H9 (cell line): Measurements from ENCODE around the gene PROP1. TPM values are rescaled to one million over a fixed set of nuclear protein-coding genes. Genes with fewer than 3 reads are reported as not detected.

Experiments used
- DNase-seq: peaks from one replicate; pipeline ENCODE4 v3.0.0-alpha.2; 2017
- H2AFZ ChIP-seq: one replicate; pipeline ENCODE4 v1.6.1; 2013; ENCODE audit warnings: mild to moderate bottlenecking, low read length, control low read depth, moderate library complexity
- H2AK5ac ChIP-seq: 2 replicates; pipeline ENCODE4 v1.6.1; 2013; ENCODE audit warnings: low read length, control low read depth, mixed read lengths; ENCODE audit not compliant: insufficient read length
- H2BK120ac ChIP-seq: one replicate; pipeline ENCODE4 v1.6.1; 2013; ENCODE audit warnings: low read depth, mild to moderate bottlenecking, low read length, control low read depth, inconsistent platforms; ENCODE audit not compliant: poor library complexity, severe bottlenecking
- H2BK12ac ChIP-seq: 2 replicates; pipeline ENCODE4 v1.6.1; 2013; ENCODE audit warnings: low read length, control low read depth, mixed read lengths, low read depth; ENCODE audit not compliant: insufficient read length
- H2BK15ac ChIP-seq: 2 replicates; pipeline ENCODE4 v1.6.1; 2013; ENCODE audit warnings: low read depth, low read length, control low read depth
- H2BK20ac ChIP-seq: one replicate; pipeline ENCODE4 v1.6.1; 2013; ENCODE audit warnings: low read depth, mild to moderate bottlenecking, low read length, control low read depth, inconsistent platforms; ENCODE audit not compliant: poor library complexity, severe bottlenecking
- H2BK5ac ChIP-seq: 2 replicates; pipeline ENCODE4 v1.6.1; 2013; ENCODE audit warnings: low read length, control low read depth, mixed read lengths; ENCODE audit not compliant: insufficient read length
- H3K14ac ChIP-seq: 2 replicates; pipeline ENCODE4 v1.6.1; 2013; ENCODE audit warnings: low read length, control low read depth; ENCODE audit not compliant: insufficient read depth
- H3K18ac ChIP-seq: 2 replicates; pipeline ENCODE4 v1.6.1; 2013; ENCODE audit warnings: low read depth, mild to moderate bottlenecking, mixed read lengths, low read length, control low read depth; ENCODE audit not compliant: insufficient read length
- H3K23ac ChIP-seq: 2 replicates; pipeline ENCODE4 v1.6.1; 2013; ENCODE audit warnings: low read length, control low read depth, mixed read lengths, low read depth; ENCODE audit not compliant: insufficient read length
- H3K23me2 ChIP-seq: 2 replicates; pipeline ENCODE4 v1.6.1; 2013; ENCODE audit warnings: low read depth, mild to moderate bottlenecking, mixed read lengths, low read length, control low read depth; ENCODE audit not compliant: insufficient read length, poor library complexity, severe bottlenecking
- H3K27ac ChIP-seq: 2 replicates; pipeline ENCODE4 v1.5.1; 2013; ENCODE audit warnings: low read length, control low read depth, mixed read lengths, low read depth; ENCODE audit not compliant: insufficient read length
- H3K27me3 ChIP-seq: 2 replicates; pipeline ENCODE4 v1.6.1; 2013; ENCODE audit warnings: low read length, control low read depth, inconsistent platforms; ENCODE audit not compliant: insufficient read depth
- H3K4ac ChIP-seq: 2 replicates; pipeline ENCODE4 v1.6.1; 2013; ENCODE audit warnings: low read depth, mild to moderate bottlenecking, control low read depth, inconsistent platforms, low read length, moderate library complexity
- H3K4me1 ChIP-seq: 2 replicates; pipeline ENCODE4 v1.6.1; 2013; ENCODE audit warnings: low read length, control low read depth, inconsistent platforms; ENCODE audit not compliant: insufficient read depth
- H3K4me2 ChIP-seq: 2 replicates; pipeline ENCODE4 v1.6.1; 2013; ENCODE audit warnings: low read length, control low read depth, mixed read lengths; ENCODE audit not compliant: insufficient read length, insufficient read depth
- H3K56ac ChIP-seq: 2 replicates; pipeline ENCODE4 v1.6.1; 2013; ENCODE audit warnings: low read depth, mild to moderate bottlenecking, mixed read lengths, low read length, control low read depth; ENCODE audit not compliant: insufficient read length
- H3K79me1 ChIP-seq: 2 replicates; pipeline ENCODE4 v1.6.1; 2013; ENCODE audit warnings: low read depth, mild to moderate bottlenecking, moderate library complexity, low read length, control low read depth, inconsistent platforms; ENCODE audit not compliant: insufficient read depth, poor library complexity, severe bottlenecking
- H3K79me2 ChIP-seq: 2 replicates; pipeline ENCODE4 v1.6.1; 2013; ENCODE audit warnings: low read length, control low read depth, inconsistent platforms; ENCODE audit not compliant: insufficient read depth
- H3K9ac ChIP-seq: 2 replicates; pipeline ENCODE4 v1.6.1; 2013; ENCODE audit warnings: low read length, control low read depth, mixed read lengths; ENCODE audit not compliant: insufficient read length; ENCODE audit errors: extremely low read depth
- H3K9me3 ChIP-seq: one replicate; pipeline ENCODE4 v1.6.1; 2013; ENCODE audit warnings: low read depth, low read length, inconsistent platforms; ENCODE audit not compliant: control insufficient read depth
- H3T11ph ChIP-seq: one replicate; pipeline ENCODE4 v1.6.1; 2013; ENCODE audit warnings: mild to moderate bottlenecking, low read length, control low read depth, inconsistent platforms
- H4K20me1 ChIP-seq: one replicate; pipeline ENCODE4 v1.6.1; 2013; ENCODE audit not compliant: control insufficient read depth, insufficient read length, insufficient read depth
- H4K5ac ChIP-seq: 2 replicates; pipeline ENCODE4 v1.6.1; 2013; ENCODE audit warnings: low read depth, mild to moderate bottlenecking, mixed read lengths, low read length, control low read depth; ENCODE audit not compliant: insufficient read length
- H4K8ac ChIP-seq: replicated peaks from 2 replicates; pipeline ENCODE4 v1.6.1; 2013; ENCODE audit warnings: low read length, control low read depth, mixed read lengths, low read depth; ENCODE audit not compliant: insufficient read length
- H4K91ac ChIP-seq: 2 replicates; pipeline ENCODE4 v1.6.1; 2013; ENCODE audit warnings: low read depth, mild to moderate bottlenecking, moderate library complexity, mixed read lengths, low read length, control low read depth; ENCODE audit not compliant: insufficient read length
- H3K27ac Mint-ChIP-seq, 3 experiments: 2 replicates in 2 of 3; 3 replicates in 1 of 3; pipeline ENCODE4 v1.8.0; 2020 to 2021; ENCODE audit warnings: mixed read lengths in 3 of 3, mild to moderate bottlenecking in 1 of 3, moderate library complexity in 1 of 3
- H3K27me3 Mint-ChIP-seq: 2 replicates; pipeline ENCODE4 v1.8.0; 2021; ENCODE audit warnings: low read depth, mild to moderate bottlenecking, moderate library complexity, mixed read lengths
- H3K36me3 Mint-ChIP-seq, 3 experiments: 2 replicates in 2 of 3; 3 replicates in 1 of 3; pipeline ENCODE4 v1.8.0; 2020 to 2021; ENCODE audit warnings: low read depth in 3 of 3, mixed read lengths in 3 of 3; ENCODE audit not compliant: insufficient read depth in 1 of 3
- H3K4me1 Mint-ChIP-seq, 2 experiments: 2 replicates each; pipeline ENCODE4 v1.8.0; 2020; ENCODE audit warnings: mixed read lengths in 2 of 2
- H3K4me3 Mint-ChIP-seq, 2 experiments: 2 replicates in 1 of 2; 3 replicates in 1 of 2; pipeline ENCODE4 v1.8.0; 2020 to 2021; ENCODE audit warnings: mild to moderate bottlenecking in 2 of 2, mixed read lengths in 2 of 2, moderate library complexity in 1 of 2
- H3K9me3 Mint-ChIP-seq, 2 experiments: 2 replicates in 1 of 2; 3 replicates in 1 of 2; pipeline ENCODE4 v1.8.0; 2020; ENCODE audit warnings: mild to moderate bottlenecking in 2 of 2, mixed read lengths in 2 of 2, moderate library complexity in 1 of 2
- CTCF ChIP-seq: fragments of 200-600 bp; sonication (generic); conservative IDR thresholded peaks from 3 replicates; pipeline ENCODE4 v1.8.0; 2021; ENCODE audit warnings: antibody characterized with exemption, mild to moderate bottlenecking
- WGBS: extraction: QIAGEN DNeasy Blood & Tissue Kit; methylation state at CpG from one replicate; pipeline ENCODE4 v1.1.7; 2013; ENCODE audit warnings: missing lambda C conversion rate, low lambda C conversion rate, mixed read lengths; ENCODE audit not compliant: insufficient read length; ENCODE audit errors: extremely low coverage; 5-methylcytosine and 5-hydroxymethylcytosine counted together
- total RNA-seq: library from RNA; stranded (reverse); gene quantifications from 2 replicates; pipeline ENCODE4 v1.2.1, GENCODE V29; 2021

PROP1 gene
- total RNA-seq, 1 experiment from 2014 or later, result not detected

- H3K4me1 ChIP-seq, result no peaks in the 10 kb centered on the region
- H3K18ac ChIP-seq, result peak overlapping the region; percentile 25
- H4K5ac ChIP-seq, result no peak overlapping the region
- H3K9me3 ChIP-seq, result no peaks in the 10 kb centered on the region
- no peak overlapping the region for H3K27ac ChIP-seq
- no peak overlapping the region for H2BK5ac ChIP-seq
- Mint-ChIP-seq H3K27me3 (no peaks in the 10 kb centered on the region; the same call in 1 of the 2 replicates), H3K36me3 (no peaks in the 10 kb centered on the region), H3K9me3 (peaks cover 0 to 4% of the 10 kb centered on the region in 2 experiments; a peak in 2 of 5 replicates), H3K4me1 (peaks cover 13 to 20% of the 10 kb centered on the region in 2 experiments), H3K27ac (peak overlapping the region in 1 of 3 experiments; percentile 41; a peak in 2 of 7 replicates), H3K4me3 (peak overlapping the region in 1 of 2 experiments; percentile 28; a peak in 2 of 5 replicates)
- H3K14ac ChIP-seq, result no peak overlapping the region; the same call in 1 of the 2 replicates
- no peak overlapping the region for H2BK20ac ChIP-seq
- H2AFZ ChIP-seq, result no peak overlapping the region
- H3K56ac ChIP-seq, result no peak overlapping the region
- H2BK120ac ChIP-seq, result no peak overlapping the region
- H3K79me1 ChIP-seq, result no peaks in the 10 kb centered on the region
- H3K4me2 ChIP-seq, result no peak overlapping the region
- no peak overlapping the region for H4K91ac ChIP-seq
- WGBS, result no CpG with 5 or more reads among the region's 26 CpGs
- no peaks in the 10 kb centered on the region for H3K79me2 ChIP-seq
- no peak overlapping the region for H3K23ac ChIP-seq
- no peak for DNase-seq
- no peak overlapping the region for H4K8ac ChIP-seq
- no peaks in the 10 kb centered on the region for H4K20me1 ChIP-seq
- H2AK5ac ChIP-seq, result no peak overlapping the region
- H3K4ac ChIP-seq, result no peak overlapping the region
- no peak overlapping the region for H2BK15ac ChIP-seq
- no peak overlapping the region for H2BK12ac ChIP-seq
- no peaks in the 10 kb centered on the region for H3K23me2 ChIP-seq
- no peak overlapping the region for H3T11ph ChIP-seq
- H3K9ac ChIP-seq, result no peak overlapping the region
- H3K27me3 ChIP-seq, result no peaks in the 10 kb centered on the region
- TF ChIP-seq CTCF, result no peak
These were observed 14.6 kb downstream of the PROP1 start for GRCh38 chr5:177981296-177982071.
